ENCODE measurements around the gene EDA. TPM values are rescaled to one million over a fixed set of nuclear protein-coding genes. Genes with fewer than 3 reads are reported as not detected.

EDA gene
- polyA plus RNA-seq, 3 donors: 5.8 to 6.0 (median 5.9) TPM

GRCh38 chrX:70041993-70042392 lies 426.1 kb downstream of the EDA start:
- DNase-seq (ENCODE audit: extremely low read depth in 1 of 11, low read depth in 9 of 11, low spot score in 4 of 11): no peak

DNA sequence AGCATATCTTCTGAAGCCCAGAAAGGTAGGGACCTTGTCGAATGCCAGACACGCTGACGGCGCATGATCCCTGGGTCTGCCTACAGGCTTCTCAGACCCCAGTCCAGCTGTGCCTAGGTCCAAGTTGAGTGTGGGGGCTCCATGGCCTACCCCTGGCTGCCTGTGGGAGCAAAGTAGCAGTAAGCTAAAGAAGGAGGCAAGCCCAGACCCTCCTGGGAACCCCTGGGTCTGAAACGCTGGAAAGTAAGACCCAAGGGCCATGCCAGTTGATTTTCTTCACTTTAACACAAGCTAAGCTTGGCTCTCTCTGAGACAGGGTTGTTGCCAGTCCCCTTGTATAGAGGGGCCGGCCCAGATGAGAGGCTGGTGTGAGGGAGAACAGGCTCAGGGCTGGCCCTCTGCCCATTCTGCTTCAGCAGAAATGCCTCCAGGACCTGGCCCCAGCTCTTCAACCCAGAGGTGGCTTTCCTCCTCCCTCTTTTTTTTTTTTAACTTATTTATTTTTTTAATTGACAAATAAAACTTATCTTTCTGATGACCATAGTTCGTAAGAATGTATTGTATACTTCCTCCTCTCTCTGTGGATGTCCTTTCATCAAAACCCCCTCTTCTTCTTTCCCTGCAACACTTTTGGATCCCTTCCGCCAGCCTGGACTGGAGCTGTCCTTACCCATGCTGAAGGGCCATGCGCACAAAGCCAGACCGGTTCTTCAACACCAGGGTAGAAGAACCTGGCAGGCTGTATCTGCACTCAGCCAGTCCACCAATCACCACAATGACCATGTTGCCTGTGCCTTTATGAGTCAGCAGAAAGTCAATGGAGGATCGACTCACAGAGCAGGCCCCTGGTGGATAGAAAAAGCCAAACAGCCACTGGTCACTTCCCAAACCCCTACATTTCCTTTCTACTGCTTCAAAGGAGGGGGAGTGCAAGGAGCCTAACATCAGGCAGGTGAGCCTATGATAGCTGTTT lies 426.8 kb downstream of the EDA start:
- no peak for DNase-seq (ENCODE audit: extremely low read depth in 1 of 11, low read depth in 9 of 11, low spot score in 4 of 11)

DNA sequence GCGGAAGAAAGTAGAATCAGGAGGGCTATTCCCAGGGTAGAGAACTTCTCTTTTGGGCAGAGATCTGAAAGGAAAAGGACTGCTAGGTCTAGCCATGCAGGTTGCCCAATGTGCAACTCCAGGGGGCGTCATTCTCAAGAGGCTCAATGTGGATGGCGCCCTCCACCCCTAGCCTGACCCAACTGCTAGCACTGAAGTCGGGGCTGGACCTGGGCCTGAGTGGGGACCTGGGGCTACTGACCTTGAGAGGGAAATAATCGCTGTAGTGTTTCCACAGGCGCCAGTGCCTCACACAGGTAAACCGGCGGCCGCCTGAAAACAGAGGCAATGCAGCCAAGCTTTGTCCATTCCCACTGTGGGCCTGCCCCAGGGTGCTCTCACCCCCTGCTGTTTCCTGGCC lies 427.8 kb downstream of the EDA start:
- no peak for DNase-seq (ENCODE audit: extremely low read depth in 1 of 11, low read depth in 9 of 11, low spot score in 4 of 11)

- no peak for DNase-seq (ENCODE audit: extremely low read depth in 1 of 11, low read depth in 9 of 11, low spot score in 4 of 11)
Measured at GRCh38 chrX:70044541-70045245, 428.8 kb downstream of the EDA start.

DNA sequence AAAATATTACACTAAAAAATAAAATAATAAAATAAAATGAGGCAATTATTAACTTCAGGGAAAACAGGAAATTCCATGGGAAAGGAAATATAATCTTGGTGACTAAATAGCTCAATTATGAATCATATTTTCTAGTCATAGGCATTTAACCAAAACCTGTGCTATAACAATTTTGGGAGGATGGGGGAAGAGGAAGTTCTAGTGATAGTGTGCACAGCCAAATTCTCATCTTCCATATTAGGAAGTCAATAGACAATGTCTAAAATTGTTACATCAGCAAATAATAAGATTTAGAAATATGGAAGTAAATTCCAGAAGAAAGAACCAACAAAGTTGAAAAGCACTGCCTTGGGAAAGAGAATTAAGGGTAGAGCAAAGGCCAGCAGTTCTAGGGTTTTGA lies 431.1 kb downstream of the EDA start:
- DNase-seq (ENCODE audit: extremely low read depth in 1 of 11, low read depth in 9 of 11, low spot score in 4 of 11): no peak

DNA sequence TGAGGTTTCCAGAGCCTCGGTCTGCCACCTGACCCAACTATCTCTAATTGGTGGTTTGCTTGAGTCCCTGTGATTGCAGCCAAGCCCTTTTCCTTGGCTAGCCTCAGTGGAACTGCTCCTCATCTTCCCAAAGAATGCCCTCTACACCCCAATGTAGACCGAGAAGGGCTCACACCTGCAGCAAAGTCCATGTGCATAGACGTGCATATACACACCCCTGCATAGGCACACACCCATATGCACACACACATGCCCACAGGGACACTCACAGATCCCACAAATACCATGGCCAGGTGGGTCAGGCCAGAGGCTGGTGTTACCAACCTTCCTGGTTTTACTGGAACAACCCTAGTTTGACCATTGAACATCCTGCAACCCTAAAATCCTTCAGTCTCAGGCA lies 433.5 kb downstream of the EDA start:
- DNase-seq (ENCODE audit: extremely low read depth in 1 of 11, low read depth in 9 of 11, low spot score in 4 of 11): no peak

- no peak for DNase-seq (ENCODE audit: extremely low read depth in 1 of 11, low read depth in 9 of 11, low spot score in 4 of 11)
Measured at GRCh38 chrX:70049925-70050324, 434.0 kb downstream of the EDA start, which contains the start of gene AWAT2. Gene AWAT2 (minus strand): TSS chrX:70049938. CDS start chrX:70049932, 6 bp downstream.

DNA sequence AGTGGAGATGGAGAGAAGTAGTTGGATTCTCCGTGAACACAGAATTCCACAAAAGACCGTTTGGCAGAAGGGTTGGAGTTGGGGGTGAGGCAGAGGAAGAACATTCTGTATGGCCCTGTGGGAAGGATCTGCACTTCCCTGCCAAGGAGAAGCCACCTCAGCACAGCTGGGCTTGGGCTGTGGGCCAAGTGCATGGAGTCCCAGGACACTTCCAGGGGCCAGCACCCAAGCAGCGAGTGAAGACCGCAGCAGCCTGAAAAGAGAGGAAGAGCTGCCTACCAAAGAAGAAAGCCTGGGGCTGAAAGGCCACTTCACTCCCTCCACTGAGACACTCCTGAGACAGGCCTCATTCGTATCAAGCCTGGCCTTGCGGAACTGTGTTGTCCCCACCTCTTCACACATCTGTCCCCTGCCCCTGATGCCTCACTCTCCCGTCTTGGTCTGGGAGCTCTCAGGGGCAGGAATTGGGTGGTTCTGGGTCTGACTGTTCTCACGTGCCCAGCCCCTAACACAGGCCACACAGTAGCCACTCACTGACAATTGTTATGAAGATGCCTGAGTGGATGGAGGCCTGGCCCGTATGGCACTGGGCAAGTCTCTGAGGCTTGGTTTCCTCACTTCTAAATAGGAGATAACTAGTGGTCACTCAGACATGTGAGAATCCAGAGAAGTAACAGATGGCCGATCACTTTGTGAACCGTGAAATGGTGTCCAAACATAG lies 437.1 kb downstream of the EDA start:
- no peak for DNase-seq (ENCODE audit: extremely low read depth in 1 of 11, low read depth in 9 of 11, low spot score in 4 of 11)

GRCh38 chrX:70054391-70054790 lies 438.5 kb downstream of the EDA start:
- DNase-seq (ENCODE audit: extremely low read depth in 1 of 11, low read depth in 9 of 11, low spot score in 4 of 11): no peak

GRCh38 chrX:70062076-70062475 lies 446.2 kb downstream of the EDA start, which contains the start of gene OTUD6A:
Gene OTUD6A (plus strand): TSS chrX:70062457. CDS start chrX:70062525, 68 bp downstream.
- no peak for DNase-seq (ENCODE audit: extremely low read depth in 1 of 11, low read depth in 9 of 11, low spot score in 4 of 11)

DNA sequence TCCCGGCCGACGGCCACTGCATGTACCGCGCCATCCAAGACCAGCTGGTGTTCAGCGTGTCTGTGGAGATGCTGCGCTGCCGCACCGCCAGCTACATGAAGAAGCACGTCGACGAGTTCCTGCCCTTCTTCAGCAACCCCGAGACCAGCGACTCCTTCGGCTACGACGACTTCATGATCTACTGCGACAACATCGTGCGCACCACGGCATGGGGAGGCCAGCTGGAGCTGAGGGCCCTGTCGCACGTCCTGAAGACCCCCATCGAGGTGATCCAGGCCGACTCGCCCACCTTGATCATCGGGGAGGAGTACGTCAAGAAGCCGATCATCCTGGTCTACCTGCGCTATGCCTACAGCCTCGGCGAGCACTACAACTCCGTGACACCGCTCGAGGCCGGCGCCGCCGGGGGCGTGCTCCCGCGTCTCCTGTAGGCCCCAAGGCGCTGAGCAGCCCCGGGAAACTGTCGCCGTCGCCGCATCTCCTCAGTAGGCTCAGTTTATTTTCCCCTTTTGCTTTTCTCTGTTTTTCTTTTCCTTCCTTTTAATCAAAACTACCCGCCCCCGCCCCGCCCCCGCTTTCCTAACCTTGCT lies 447.1 kb downstream of the EDA start:
- no peak for DNase-seq (ENCODE audit: extremely low read depth in 1 of 11, low read depth in 9 of 11, low spot score in 4 of 11)

DNA sequence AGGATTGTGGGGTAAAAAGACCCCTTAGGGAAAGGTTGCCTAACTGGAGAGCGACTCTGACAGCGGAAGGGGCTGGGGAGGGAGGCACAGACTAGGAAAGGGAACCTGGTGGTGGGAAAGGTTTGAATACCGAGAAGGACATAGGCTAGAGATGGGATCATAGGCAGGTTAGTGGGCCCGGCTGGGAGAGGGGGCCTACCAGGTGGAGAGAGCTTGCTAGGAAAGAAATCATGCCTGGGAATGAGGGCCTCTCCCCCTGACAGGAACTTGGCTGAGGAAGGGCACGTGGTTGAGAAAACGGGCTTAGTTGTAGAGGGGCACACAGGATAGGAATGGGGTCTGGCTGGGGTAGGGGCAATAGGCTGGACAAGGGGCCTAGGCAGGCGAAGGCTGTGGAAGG lies 450.7 kb downstream of the EDA start:
- no peak for DNase-seq (ENCODE audit: extremely low read depth in 1 of 11, low read depth in 9 of 11, low spot score in 4 of 11)

DNA sequence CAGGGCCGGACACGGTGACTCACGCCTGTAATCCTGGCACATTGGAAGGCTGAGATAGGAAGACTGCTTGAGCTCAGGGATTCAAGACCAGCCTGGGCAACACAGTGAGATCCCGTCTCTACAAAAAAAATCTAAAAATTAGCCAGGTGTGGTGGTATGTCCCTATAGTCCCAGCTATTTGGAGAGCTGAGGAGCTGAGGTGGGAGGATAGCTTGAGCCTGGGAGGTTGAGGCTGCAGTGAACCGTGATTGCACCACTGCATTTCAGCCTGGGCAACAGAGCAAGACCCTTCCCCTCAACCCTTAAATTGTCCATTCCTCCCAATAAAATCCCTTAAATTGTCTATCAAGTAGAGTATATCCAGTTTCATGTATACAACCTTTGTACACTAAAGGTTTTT lies 463.4 kb downstream of the EDA start:
- DNase-seq (ENCODE audit: extremely low read depth in 1 of 11, low read depth in 9 of 11, low spot score in 4 of 11): no peak

DNA sequence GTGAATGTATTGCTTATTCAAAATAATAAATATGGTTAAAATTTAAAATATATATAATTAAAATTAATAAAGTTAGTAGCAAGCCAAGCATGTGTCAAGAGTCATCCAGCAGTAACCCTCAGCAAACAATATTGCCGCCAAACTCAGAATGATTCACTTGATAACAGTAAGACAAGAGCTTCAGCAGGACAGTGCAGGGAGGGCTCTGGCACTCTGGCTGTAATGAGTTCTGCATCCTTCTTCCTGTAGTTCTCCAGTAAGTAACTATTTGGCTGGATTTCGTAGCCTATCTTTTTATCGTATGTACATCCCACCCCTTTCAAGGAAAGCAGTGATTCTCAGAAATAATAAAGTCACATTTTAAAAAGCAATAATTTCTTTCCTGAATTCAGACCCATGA lies 464.0 kb downstream of the EDA start:
- no peak for DNase-seq (ENCODE audit: extremely low read depth in 1 of 11, low read depth in 9 of 11, low spot score in 4 of 11)

- no peak for DNase-seq (ENCODE audit: extremely low read depth in 1 of 11, low read depth in 9 of 11, low spot score in 4 of 11)
Measured at GRCh38 chrX:70082723-70083122, 466.8 kb downstream of the EDA start.

DNA sequence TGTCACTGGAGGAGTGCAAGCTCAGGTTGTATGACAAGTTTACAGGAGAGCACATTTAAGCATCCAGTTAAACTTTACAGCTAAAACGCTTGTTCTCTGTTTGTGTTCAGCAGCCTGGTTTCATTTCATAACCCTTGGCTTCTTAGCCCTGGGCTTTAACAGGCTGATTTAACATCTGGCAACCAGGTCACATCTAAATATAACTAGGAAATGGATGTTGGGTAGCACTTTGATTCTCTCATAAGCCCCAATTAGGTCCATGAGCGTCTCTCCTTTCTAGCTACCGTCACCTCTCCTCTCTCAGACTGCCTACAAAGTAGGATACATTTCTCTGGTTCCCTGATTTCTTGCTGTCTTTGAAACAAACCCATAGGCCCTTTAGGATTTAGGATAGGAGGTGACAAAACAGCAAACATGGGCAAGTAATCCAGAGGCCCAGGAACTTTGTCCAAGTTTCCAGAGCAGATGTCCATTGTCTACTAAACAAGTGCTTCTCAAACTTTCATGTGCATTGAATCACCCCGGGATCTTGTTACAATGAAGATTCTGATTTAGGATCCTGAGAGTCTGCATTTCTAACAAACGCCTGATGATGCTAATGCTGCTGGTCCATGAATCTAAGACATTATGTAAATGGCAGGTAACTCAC lies 468.8 kb downstream of the EDA start:
- no peak for DNase-seq (ENCODE audit: extremely low read depth in 1 of 11, low read depth in 9 of 11, low spot score in 4 of 11)

- peak in 1 of 11 donors; percentile 2 for DNase-seq (ENCODE audit: extremely low read depth in 1 of 11, low read depth in 9 of 11, low spot score in 4 of 11)
Measured at GRCh38 chrX:70087857-70088630, 472.1 kb downstream of the EDA start.

DNA sequence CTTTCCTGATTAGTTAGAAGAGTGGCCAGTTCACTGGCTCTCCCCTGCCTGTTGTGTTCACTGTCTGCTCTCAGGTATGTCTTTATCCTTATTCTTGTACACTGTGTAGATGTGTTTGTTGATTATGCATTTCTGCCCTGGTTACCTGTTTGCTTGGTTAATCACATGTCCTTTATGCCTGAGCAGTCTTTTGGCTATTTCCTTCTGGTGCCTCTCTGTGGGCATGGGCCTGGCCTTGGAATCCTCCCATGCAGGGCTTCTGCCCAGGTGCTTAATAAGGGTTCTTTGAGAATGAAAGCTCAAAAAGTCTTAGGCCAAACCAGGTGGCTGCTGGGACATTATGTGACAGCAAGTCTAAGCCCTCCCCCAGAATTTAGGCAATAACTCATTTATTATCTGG lies 472.8 kb downstream of the EDA start:
- no peak for DNase-seq (ENCODE audit: extremely low read depth in 1 of 11, low read depth in 9 of 11, low spot score in 4 of 11)
